ENCODE data around the gene PIM3. TPM values are rescaled to one million over a fixed set of nuclear protein-coding genes. Genes with fewer than 3 reads are reported as not detected.

Gene PIM3
- total RNA-seq, 2 experiments from 2014 or later = 202 to 210 TPM

- Mint-ChIP-seq H3K4me3 (no peak overlapping the region), H3K36me3 (ENCODE audit: low read depth) (peaks cover 4% of the 10 kb centered on the region), H3K27me3 (ENCODE audit: low read depth) (peaks cover 6% of the 10 kb centered on the region), H3K4me1 (ENCODE audit: low read depth) (peaks cover 6% of the 10 kb centered on the region), H3K9me3 (peaks cover 11% of the 10 kb centered on the region), H3K27ac (no peak overlapping the region)
- intact Hi-C loops (cut with micrococcal nuclease) = no loop called here
- no peak for DNase-seq
- CTCF ChIA-PET = interaction anchor here (1.0 to 5.6 kb wide), 4 partner anchors 10 to 35 kb away, joined by 5 to 68 read pairs (median 24); no protein-coding TSS in a partner anchor
Observed at GRCh38 chr22:49995361-49996118, 35.0 kb downstream of the PIM3 start.

GRCh38 chr22:49996119-49996517 lies 35.5 kb downstream of the PIM3 start:
- Mint-ChIP-seq H3K9me3 (peaks cover 6% of the 10 kb centered on the region), H3K36me3 (ENCODE audit: low read depth) (peaks cover 4% of the 10 kb centered on the region), H3K27me3 (ENCODE audit: low read depth) (peaks cover 6% of the 10 kb centered on the region), H3K4me3 (no peak overlapping the region), H3K4me1 (ENCODE audit: low read depth) (peaks cover 6% of the 10 kb centered on the region), H3K27ac (no peak overlapping the region)
- CTCF ChIA-PET = interaction anchor here (1.0 to 5.6 kb wide), 3 partner anchors 10 to 34 kb away, joined by 5 to 68 read pairs (median 22); no protein-coding TSS in a partner anchor
- intact Hi-C loops (cut with micrococcal nuclease) = no loop called here
- no peak for DNase-seq

- Mint-ChIP-seq H3K36me3 (ENCODE audit: low read depth) (peaks cover 2% of the 10 kb centered on the region), H3K27me3 (ENCODE audit: low read depth) (peaks cover 6% of the 10 kb centered on the region), H3K27ac (no peak overlapping the region), H3K4me3 (no peak overlapping the region), H3K9me3 (peaks cover 2% of the 10 kb centered on the region), H3K4me1 (ENCODE audit: low read depth) (peaks cover 6% of the 10 kb centered on the region)
- no peak for DNase-seq
- intact Hi-C loops (cut with micrococcal nuclease) = no loop called here
- CTCF ChIA-PET = interaction anchor here (1.0 to 5.6 kb wide), 3 partner anchors 9 to 33 kb away, joined by 5 to 68 read pairs (median 22); no protein-coding TSS in a partner anchor
Observed at GRCh38 chr22:49996518-49997250, 36.1 kb downstream of the PIM3 start.

GRCh38 chr22:49997251-49997599 lies 36.7 kb downstream of the PIM3 start:
- Mint-ChIP-seq H3K9me3 (no peaks in the 10 kb centered on the region), H3K27ac (no peak overlapping the region), H3K4me1 (ENCODE audit: low read depth) (peaks cover 6% of the 10 kb centered on the region), H3K27me3 (ENCODE audit: low read depth) (peaks cover 6% of the 10 kb centered on the region), H3K36me3 (ENCODE audit: low read depth) (peaks cover 2% of the 10 kb centered on the region), H3K4me3 (no peak overlapping the region)
- DNase-seq = no peak
- intact Hi-C loops (cut with micrococcal nuclease) = no loop called here
- CTCF ChIA-PET = interaction anchor here (5.6 kb wide), 1 partner anchor 33 kb away, joined by 68 read pairs; no protein-coding TSS in a partner anchor

GRCh38 chr22:49997932-49998717 lies 37.6 kb downstream of the PIM3 start:
- peaks cover 6% of the 10 kb centered on the region for H3K27me3 Mint-ChIP-seq (ENCODE audit: low read depth)
- H3K4me1 Mint-ChIP-seq (ENCODE audit: low read depth) = peaks cover 6% of the 10 kb centered on the region
- H3K4me3 Mint-ChIP-seq = no peak overlapping the region
- intact Hi-C loops (cut with micrococcal nuclease) = no loop called here
- no peak overlapping the region for H3K27ac Mint-ChIP-seq
- no peaks in the 10 kb centered on the region for H3K9me3 Mint-ChIP-seq
- DNase-seq = no peak
- CTCF ChIA-PET = no interaction called here
- H3K36me3 Mint-ChIP-seq (ENCODE audit: low read depth) = no peaks in the 10 kb centered on the region

- no peak overlapping the region for H3K4me3 Mint-ChIP-seq
- no peaks in the 10 kb centered on the region for H3K36me3 Mint-ChIP-seq (ENCODE audit: low read depth)
- DNase-seq = no peak
- peaks cover 2% of the 10 kb centered on the region for H3K4me1 Mint-ChIP-seq (ENCODE audit: low read depth)
- no peak overlapping the region for H3K27ac Mint-ChIP-seq
- H3K9me3 Mint-ChIP-seq = no peaks in the 10 kb centered on the region
- CTCF ChIA-PET = no interaction called here
- H3K27me3 Mint-ChIP-seq (ENCODE audit: low read depth) = peaks cover 6% of the 10 kb centered on the region
- intact Hi-C loops (cut with micrococcal nuclease) = no loop called here
Observed at GRCh38 chr22:49998718-49999062, 38.1 kb downstream of the PIM3 start.

GRCh38 chr22:49999063-49999945 lies 38.7 kb downstream of the PIM3 start:
- H3K4me3 Mint-ChIP-seq = no peak overlapping the region
- peaks cover 6% of the 10 kb centered on the region for H3K27me3 Mint-ChIP-seq (ENCODE audit: low read depth)
- DNase-seq = no peak
- intact Hi-C loops (cut with micrococcal nuclease) = no loop called here
- no peaks in the 10 kb centered on the region for H3K36me3 Mint-ChIP-seq (ENCODE audit: low read depth)
- H3K4me1 Mint-ChIP-seq (ENCODE audit: low read depth) = peaks cover 2% of the 10 kb centered on the region
- no peaks in the 10 kb centered on the region for H3K9me3 Mint-ChIP-seq
- CTCF ChIA-PET = no interaction called here
- no peak overlapping the region for H3K27ac Mint-ChIP-seq

- Mint-ChIP-seq H3K36me3 (ENCODE audit: low read depth) (no peaks in the 10 kb centered on the region), H3K4me3 (no peak overlapping the region), H3K9me3 (no peaks in the 10 kb centered on the region), H3K4me1 (ENCODE audit: low read depth) (peaks cover 7% of the 10 kb centered on the region), H3K27ac (no peak overlapping the region), H3K27me3 (ENCODE audit: low read depth) (peaks cover 6% of the 10 kb centered on the region)
- intact Hi-C loops (cut with micrococcal nuclease) = no loop called here
- CTCF ChIA-PET = interaction anchor here (1.2 kb wide), 1 partner anchor 9 kb away, joined by 3 read pairs; no protein-coding TSS in a partner anchor
- DNase-seq = no peak
Observed at GRCh38 chr22:49999946-50000586, 39.5 kb downstream of the PIM3 start.

- CTCF ChIA-PET = interaction anchor here (1.2 kb wide), 1 partner anchor 10 kb away, joined by 3 read pairs; no protein-coding TSS in a partner anchor
- peaks cover 6% of the 10 kb centered on the region for H3K27me3 Mint-ChIP-seq (ENCODE audit: low read depth)
- H3K4me1 Mint-ChIP-seq (ENCODE audit: low read depth) = peaks cover 9% of the 10 kb centered on the region
- H3K9me3 Mint-ChIP-seq = no peaks in the 10 kb centered on the region
- intact Hi-C loops (cut with micrococcal nuclease) = no loop called here
- H3K27ac Mint-ChIP-seq = no peak overlapping the region
- no peak for DNase-seq
- H3K4me3 Mint-ChIP-seq = no peak overlapping the region
- H3K36me3 Mint-ChIP-seq (ENCODE audit: low read depth) = no peaks in the 10 kb centered on the region
Observed at GRCh38 chr22:50000587-50001387, 40.2 kb downstream of the PIM3 start.

GRCh38 chr22:50001388-50002231 lies 41.0 kb downstream of the PIM3 start:
- Mint-ChIP-seq H3K27ac (no peak overlapping the region), H3K4me3 (no peak overlapping the region), H3K4me1 (ENCODE audit: low read depth) (peaks cover 9% of the 10 kb centered on the region)

More at GRCh38 chr22:50001388-50002231, 41.0 kb downstream of the PIM3 start:
- CTCF ChIA-PET = interaction anchor here (1.5 to 1.9 kb wide), 2 partner anchors 8 to 17 kb away, joined by 4 to 5 read pairs; no protein-coding TSS in a partner anchor
- H3K9me3 Mint-ChIP-seq = no peaks in the 10 kb centered on the region
- peaks cover 6% of the 10 kb centered on the region for H3K27me3 Mint-ChIP-seq (ENCODE audit: low read depth)
- H3K36me3 Mint-ChIP-seq (ENCODE audit: low read depth) = no peaks in the 10 kb centered on the region
- DNase-seq = no peak
- intact Hi-C loops (cut with micrococcal nuclease) = no loop called here

Measured in activated naive CD4-positive, alpha-beta T cell treated with anti-CD3 and anti-CD28 coated beads for 36 hours (primary cell).